HepG2 (cell line): ENCODE measurements around the gene GABRP. TPM values are rescaled to one million over a fixed set of nuclear protein-coding genes. Genes with fewer than 3 reads are reported as not detected.

ENCODE experiments used
- ATAC-seq: fragments of 200-7000 bp; cut with Tn5 transposase; 3 replicates; pipeline ENCODE4 v1.9.1; 2020; ENCODE audit warnings: mild to moderate bottlenecking, moderate library complexity
- BruUV-seq: library from RNA; stranded (reverse); fragments of 400-500 nt; replicated peaks from 2 replicates; lab custom pipeline; 2021; lab: Mats Ljungman, UMichigan
- CTCF ChIA-PET: fragments of 300-600 bp; formaldehyde crosslinking; extraction: SDS; loops from one replicate; lab custom pipeline; 2021; ENCODE audit warnings: low total read pairs, inconsistent platforms, low intra/inter-chr PET ratio; lab: Yijun Ruan, JAX
- POLR2A ChIA-PET: fragments of 350-600 bp; sonication (Branson Sonifier 250); formaldehyde crosslinking; loops from one replicate; lab custom pipeline; 2020; ENCODE audit warnings: antibody characterized with exemption, inconsistent platforms; lab: Yijun Ruan, JAX
- DNase-seq: peaks from one replicate; pipeline ENCODE4 v3.0.0-alpha.2; 2015; ENCODE audit warnings: low spot score
- FAIRE-seq: peaks from 3 replicates; lab custom pipeline; 2011; peaks lifted over from hg19 to GRCh38; lab: Jason Lieb, UNC
- H2AFZ ChIP-seq: one replicate; pipeline ENCODE4 v1.6.1; 2011; ENCODE audit warnings: low read length, inconsistent platforms
- H3K27ac ChIP-seq: fragments of 300-600 bp; 3 replicates; pipeline ENCODE4 v1.8.0; 2011; ENCODE audit warnings: mixed run types, mild to moderate bottlenecking, mixed read lengths, low read length, inconsistent platforms; ENCODE audit not compliant: insufficient read depth; ENCODE audit errors: extremely low read length
- H3K27me3 ChIP-seq, 2 experiments: fragments of 200-600 bp in 1 of 2; 2 replicates in 1 of 2; 3 replicates in 1 of 2; pipeline versions ENCODE4 v1.6.0 to v1.8.0; 2011; ENCODE audit warnings: low read length in 2 of 2, mild to moderate bottlenecking in 2 of 2, moderate library complexity in 2 of 2, inconsistent platforms in 1 of 2; ENCODE audit not compliant: insufficient read depth in 2 of 2, control insufficient read depth in 1 of 2
- H3K36me3 ChIP-seq, 2 experiments: fragments of 200-600 bp in 1 of 2; replicated peaks in 1 of 2; 2 replicates in 1 of 2; 3 replicates in 1 of 2; pipeline versions ENCODE4 v1.5.1 to v1.8.0; 2011; ENCODE audit warnings: low read length in 2 of 2, inconsistent platforms in 1 of 2; ENCODE audit not compliant: insufficient read depth in 2 of 2, control insufficient read depth in 1 of 2
- H3K4me1 ChIP-seq: 2 replicates; pipeline ENCODE4 v1.5.1; 2012; ENCODE audit warnings: low read length, inconsistent platforms; ENCODE audit not compliant: insufficient read depth
- H3K4me2 ChIP-seq: 2 replicates; pipeline ENCODE4 v1.6.0; 2011; ENCODE audit warnings: low read depth, low read length, inconsistent platforms
- H3K4me3 ChIP-seq, 3 experiments: fragments of 200-600 bp in 1 of 3; sonication (generic), shearing (Covaris generic) in 1 of 3; replicated peaks in 1 of 3; 2 replicates each; pipeline ENCODE4 v1.5.1; 2011 to 2016; ENCODE audit warnings: low read length in 3 of 3, inconsistent platforms in 2 of 3, low read depth in 2 of 3, mild to moderate bottlenecking in 2 of 3, control low read depth in 1 of 3, mixed read lengths in 1 of 3; ENCODE audit not compliant: insufficient read depth in 1 of 3
- H3K79me2 ChIP-seq: one replicate; pipeline ENCODE4 v1.6.1; 2011; ENCODE audit warnings: low read length, inconsistent platforms; ENCODE audit not compliant: insufficient read depth
- H3K9ac ChIP-seq: 2 replicates; pipeline ENCODE4 v1.6.0; 2011; ENCODE audit warnings: mild to moderate bottlenecking, low read depth, low read length, inconsistent platforms; ENCODE audit not compliant: insufficient read depth
- H3K9me3 ChIP-seq: 2 replicates; pipeline ENCODE4 v1.5.1; 2012; ENCODE audit warnings: mild to moderate bottlenecking, low read length
- H4K20me1 ChIP-seq: 2 replicates; pipeline ENCODE4 v1.6.0; 2011; ENCODE audit warnings: inconsistent platforms, mild to moderate bottlenecking, low read length, moderate library complexity; ENCODE audit not compliant: insufficient read depth
- WGBS: methylation state at CpG from one replicate; pipeline ENCODE4 v1.1.6; 2017; ENCODE audit warnings: low lambda C conversion rate; 5-methylcytosine and 5-hydroxymethylcytosine counted together
- in situ Hi-C: cut with HindIII; loops from 2 replicates; pipeline ENCODE4 v1.10.0; 2017; ENCODE audit warnings: low pct_unique_long_range_greater_than_20kb; ENCODE audit not compliant: extremely low pct_ligation_motif_present
- intact Hi-C: fragments of 100-400 bp; cut with micrococcal nuclease; formaldehyde crosslinking; loops from one replicate; pipeline ENCODE4 v1.10.0; 2022; ENCODE audit not compliant: unreplicated experiment
- polyA plus RNA-seq, 8 experiments: library from polyadenylated mRNA; depleted of rRNA in 3 of 8; stranded (reverse) in 7 of 8; unstranded in 1 of 8; fragments of >200 nt; fragmentation: Illumina TruSeq in 4 of 8; extraction: Trizol in 4 of 8; gene quantifications; 2 replicates each; pipeline versions ENCODE4 v1.2.1 to v1.2.3, GENCODE V29; 2011 to 2016; ENCODE audit warnings: low read depth in 4 of 8, missing spikeins in 1 of 8, mixed read lengths in 1 of 8; ENCODE audit not compliant: insufficient read depth in 1 of 8
- total RNA-seq, 5 experiments: library from RNA; depleted of rRNA; stranded (reverse); fragments of >200 nt; fragmentation: Illumina TruSeq; extraction: Trizol; gene quantifications; 2 replicates each; pipeline ENCODE4 v1.2.3, GENCODE V29; 2016; ENCODE audit warnings: low read depth in 1 of 5
- TF ChIP-seq, protein P1 (sequence below): sonication (generic); formaldehyde crosslinking; IDR thresholded peaks from 2 replicates; pipeline ENCODE4 v1.8.0; 2022; ENCODE audit warnings: mild to moderate bottlenecking, missing genetic modification reagents
- TF ChIP-seq, protein P2 (sequence below): fragments of 450-650 bp; IDR thresholded peaks from 2 replicates; pipeline ENCODE4 v1.6.1; 2016

Gene GABRP
- total and polyA plus RNA-seq, 2 of the 13 experiments (the other 11 are each of a cell fraction or from before 2014, with no cell fraction given) = not detected

DNA sequence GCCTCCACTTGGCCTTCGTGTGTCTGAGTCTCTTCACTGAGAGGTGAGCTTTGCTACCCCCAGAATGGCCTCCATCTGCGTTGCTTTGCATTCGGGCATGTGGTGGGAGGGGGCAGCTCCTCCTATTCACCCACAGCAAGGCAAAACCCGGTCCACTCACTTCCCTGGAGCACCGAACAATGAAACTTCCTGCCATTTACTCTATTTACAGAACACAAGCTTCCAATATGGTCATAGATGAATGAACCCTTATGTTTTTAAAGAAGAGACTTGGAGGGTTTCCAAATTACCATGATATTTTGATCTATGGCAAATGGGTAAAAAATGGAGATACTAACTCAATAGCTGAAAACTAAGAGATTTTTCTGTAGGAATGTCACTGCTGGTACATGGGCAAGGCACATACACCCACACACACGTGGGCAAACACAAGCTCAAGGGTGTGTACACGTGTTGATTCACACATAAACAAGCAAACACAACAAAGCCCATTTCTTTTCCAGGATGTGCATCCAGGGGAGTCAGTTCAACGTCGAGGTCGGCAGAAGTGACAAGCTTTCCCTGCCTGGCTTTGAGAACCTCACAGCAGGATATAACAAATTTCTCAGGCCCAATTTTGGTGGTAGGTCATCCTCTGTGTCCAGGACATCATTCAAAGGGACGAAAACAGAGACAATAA is 5.2 kb downstream of the GABRP start:
- TF ChIP-seq, protein P1, sequence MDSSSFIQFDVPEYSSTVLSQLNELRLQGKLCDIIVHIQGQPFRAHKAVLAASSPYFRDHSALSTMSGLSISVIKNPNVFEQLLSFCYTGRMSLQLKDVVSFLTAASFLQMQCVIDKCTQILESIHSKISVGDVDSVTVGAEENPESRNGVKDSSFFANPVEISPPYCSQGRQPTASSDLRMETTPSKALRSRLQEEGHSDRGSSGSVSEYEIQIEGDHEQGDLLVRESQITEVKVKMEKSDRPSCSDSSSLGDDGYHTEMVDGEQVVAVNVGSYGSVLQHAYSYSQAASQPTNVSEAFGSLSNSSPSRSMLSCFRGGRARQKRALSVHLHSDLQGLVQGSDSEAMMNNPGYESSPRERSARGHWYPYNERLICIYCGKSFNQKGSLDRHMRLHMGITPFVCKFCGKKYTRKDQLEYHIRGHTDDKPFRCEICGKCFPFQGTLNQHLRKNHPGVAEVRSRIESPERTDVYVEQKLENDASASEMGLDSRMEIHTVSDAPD (CRISPR knock-in tag) = no peak
- TF ChIP-seq, protein P2, sequence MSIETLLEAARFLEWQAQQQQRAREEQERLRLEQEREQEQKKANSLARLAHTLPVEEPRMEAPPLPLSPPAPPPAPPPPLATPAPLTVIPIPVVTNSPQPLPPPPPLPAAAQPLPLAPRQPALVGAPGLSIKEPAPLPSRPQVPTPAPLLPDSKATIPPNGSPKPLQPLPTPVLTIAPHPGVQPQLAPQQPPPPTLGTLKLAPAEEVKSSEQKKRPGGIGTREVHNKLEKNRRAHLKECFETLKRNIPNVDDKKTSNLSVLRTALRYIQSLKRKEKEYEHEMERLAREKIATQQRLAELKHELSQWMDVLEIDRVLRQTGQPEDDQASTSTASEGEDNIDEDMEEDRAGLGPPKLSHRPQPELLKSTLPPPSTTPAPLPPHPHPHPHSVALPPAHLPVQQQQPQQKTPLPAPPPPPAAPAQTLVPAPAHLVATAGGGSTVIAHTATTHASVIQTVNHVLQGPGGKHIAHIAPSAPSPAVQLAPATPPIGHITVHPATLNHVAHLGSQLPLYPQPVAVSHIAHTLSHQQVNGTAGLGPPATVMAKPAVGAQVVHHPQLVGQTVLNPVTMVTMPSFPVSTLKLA = peak; percentile 97
- H3K9me3 ChIP-seq = no peaks in the 10 kb centered on the region
- 1% methylated on average over 10 of the region's 11 CpGs for WGBS
- intact Hi-C loops (no loop called here), in situ Hi-C loops (no loop called here)
- H3K4me3 ChIP-seq = no peak overlapping the region
- no peaks in the 10 kb centered on the region for H3K79me2 ChIP-seq
- CTCF ChIA-PET = no interaction called here
- H4K20me1 ChIP-seq = no peaks in the 10 kb centered on the region
- H3K27ac ChIP-seq = no peak overlapping the region
- no peak overlapping the region for H2AFZ ChIP-seq
- H3K4me2 ChIP-seq = no peak overlapping the region
- peaks cover 0 to 1% of the 10 kb centered on the region in 2 experiments; a peak in 2 of 5 replicates for H3K27me3 ChIP-seq
- H3K36me3 ChIP-seq = no peaks in the 10 kb centered on the region
- no TSS peak for BruUV-seq
- no peak for DNase-seq
- no peak for ATAC-seq
- H3K4me1 ChIP-seq = no peaks in the 10 kb centered on the region
- H3K9ac ChIP-seq = no peak overlapping the region
- FAIRE-seq = no peak
- POLR2A ChIA-PET = no interaction called here
